Kidney epithelial cell (primary cell): ENCODE results near the gene ZNF283. TPM values are rescaled to one million over a fixed set of nuclear protein-coding genes. Genes with fewer than 3 reads are reported as not detected.

ENCODE experiments used
- DNase-seq: peaks from one replicate; pipeline ENCODE4 v3.0.0-alpha.2; 2010; ENCODE audit warnings: low read depth
- H3K27me3 ChIP-seq: 2 replicates; pipeline ENCODE4 v1.6.0; 2011; ENCODE audit warnings: low read length; ENCODE audit not compliant: control insufficient read depth, insufficient read depth
- H3K36me3 ChIP-seq: 2 replicates; pipeline ENCODE4 v1.5.1; 2011; ENCODE audit warnings: low read length; ENCODE audit not compliant: control insufficient read depth, insufficient read depth
- H3K4me3 ChIP-seq: 2 replicates; pipeline ENCODE4 v1.5.1; 2011; ENCODE audit warnings: low read depth, mild to moderate bottlenecking, control low read depth, low read length
- CTCF ChIP-seq: IDR thresholded peaks from 2 replicates; pipeline ENCODE4 v1.5.1; 2011; ENCODE audit warnings: mild to moderate bottlenecking, moderate library complexity, low read length, control low read depth, inconsistent platforms; ENCODE audit not compliant: insufficient read depth, poor library complexity, severe bottlenecking
- total RNA-seq: library from RNA; depleted of rRNA; stranded (reverse); fragments of >200 nt; gene quantifications from 2 replicates; pipeline ENCODE4 v1.2.3, GENCODE V29; 2015

The ZNF283 gene
- 3.8 and 4.0 TPM in 2 replicates for total RNA-seq

- no peak for TF ChIP-seq CTCF
- Histone ChIP-seq H3K27me3 (no peaks in the 10 kb centered on the region), H3K4me3 (peak within 1 kb of the TSS; percentile 71), H3K36me3 (no peaks in the 10 kb centered on the region)
- peak; percentile 88 for DNase-seq
Observed at GRCh38 chr19:43826787-43827754, at the start of gene ZNF283. Gene ZNF283, plus strand, starts transcription at chr19:43827321. Its CDS starts 6,184 bp downstream, at chr19:43833505.

- H3K4me3 ChIP-seq: no peak overlapping the region
- DNase-seq: no peak
- TF ChIP-seq CTCF: no peak
Observed at GRCh38 chr19:43778651-43779050, 48.5 kb upstream of the ZNF283 start.

GRCh38 chr19:43779147-43779819, 47.8 kb upstream of the ZNF283 start:
- no peak for DNase-seq

More at GRCh38 chr19:43778651-43779050, 48.5 kb upstream of the ZNF283 start:
- Histone ChIP-seq H3K36me3 (no peaks in the 10 kb centered on the region), H3K27me3 (peaks cover 11% of the 10 kb centered on the region)

GRCh38 chr19:43779820-43780219, 47.3 kb upstream of the ZNF283 start:
- TF ChIP-seq CTCF: no peak
- no peak for DNase-seq
- H3K36me3 ChIP-seq: no peaks in the 10 kb centered on the region
- H3K4me3 ChIP-seq: peak overlapping the region; percentile 32
- no peaks in the 10 kb centered on the region for H3K27me3 ChIP-seq

More at GRCh38 chr19:43779147-43779819, 47.8 kb upstream of the ZNF283 start:
- H3K36me3 ChIP-seq: no peaks in the 10 kb centered on the region
- no peak overlapping the region for H3K4me3 ChIP-seq
- H3K27me3 ChIP-seq: peaks cover 5% of the 10 kb centered on the region
- TF ChIP-seq CTCF: no peak

GRCh38 chr19:43780706-43781525, 46.2 kb upstream of the ZNF283 start, which contains the start of gene KCNN4:
Gene KCNN4, minus strand, starts transcription at chr19:43780973. Its CDS starts 112 bp downstream, at chr19:43780861.
- no peak for TF ChIP-seq CTCF
- DNase-seq: no peak
- Histone ChIP-seq H3K36me3 (no peaks in the 10 kb centered on the region), H3K4me3 (peak within 1 kb of the TSS; percentile 32), H3K27me3 (no peaks in the 10 kb centered on the region)
